Testis (tissue), 3 donors: ENCODE results near the gene HSD17B3. TPM values are rescaled to one million over a fixed set of nuclear protein-coding genes. Genes with fewer than 3 reads are reported as not detected.

Source experiments
- DNase-seq: peaks from one replicate; pipeline ENCODE4 v3.0.0-alpha.2; 2019
- H3K27ac ChIP-seq, 2 donors: fragments of 200-600 bp; sonication (generic); one replicate each; pipeline ENCODE4 v1.5.1; 2019
- H3K27me3 ChIP-seq: fragments of 200-600 bp; sonication (generic); one replicate; pipeline ENCODE4 v1.5.1; 2019
- H3K36me3 ChIP-seq: fragments of 200-600 bp; sonication (generic); one replicate; pipeline ENCODE4 v1.5.1; 2017; ENCODE audit warnings: low read depth; ENCODE audit errors: missing control alignments
- H3K4me1 ChIP-seq: fragments of 200-600 bp; sonication (generic); one replicate; pipeline ENCODE4 v1.5.1; 2019
- H3K4me3 ChIP-seq, 2 donors: fragments of 200-600 bp; sonication (generic); one replicate each; pipeline ENCODE4 v1.5.1; 2017 to 2019
- H3K9me3 ChIP-seq: fragments of 200-600 bp; sonication (generic); one replicate; pipeline ENCODE4 v1.5.1; 2017
- POLR2A ChIP-seq: fragments of 450-650 bp; IDR thresholded peaks from one replicate; pipeline ENCODE4 v1.6.1; 2017; ENCODE audit warnings: antibody characterized with exemption, mild to moderate bottlenecking, moderate library complexity
- WGBS, 2 donors: methylation state at CpG; one replicate each; pipeline ENCODE4 v1.1.5; 2018; 5-methylcytosine and 5-hydroxymethylcytosine counted together
- intact Hi-C: fragments of 100-400 bp; cut with DNase I; formaldehyde crosslinking; loops from one replicate; pipeline ENCODE4 v1.15.1; 2023; ENCODE audit warnings: low total_unique reads
- polyA plus RNA-seq: library from polyadenylated mRNA; stranded (reverse); fragments of 350-450 nt; fragmentation: Illumina TruSeq; extraction: RNeasy Lipid Tissue Mini Kit (QIAGEN cat#74804); gene quantifications from one replicate; pipeline ENCODE4 v1.2.3, GENCODE V29; 2014; ENCODE audit warnings: low read depth, low replicate concordance; ENCODE audit not compliant: insufficient read depth
- total RNA-seq, 2 donors: library from RNA; depleted of rRNA; stranded (reverse); fragments of >200 nt; gene quantifications; one replicate each; pipeline ENCODE4 v1.2.3, GENCODE V29; 2016
- TF ChIP-seq, protein P1 (sequence below), 3 experiments: fragments of 450-650 bp in 2 of 3; fragments of 200-600 bp in 1 of 3; sonication (generic) in 1 of 3; IDR thresholded peaks; one replicate each; pipeline ENCODE4 v1.5.1; 2016 to 2019; ENCODE audit warnings: antibody characterized with exemption in 3 of 3, mild to moderate bottlenecking in 2 of 3, moderate library complexity in 1 of 3

HSD17B3 gene
- total and polyA plus RNA-seq, 3 donors from 2014 or later, result 103 to 159 (median 104) TPM

DNA sequence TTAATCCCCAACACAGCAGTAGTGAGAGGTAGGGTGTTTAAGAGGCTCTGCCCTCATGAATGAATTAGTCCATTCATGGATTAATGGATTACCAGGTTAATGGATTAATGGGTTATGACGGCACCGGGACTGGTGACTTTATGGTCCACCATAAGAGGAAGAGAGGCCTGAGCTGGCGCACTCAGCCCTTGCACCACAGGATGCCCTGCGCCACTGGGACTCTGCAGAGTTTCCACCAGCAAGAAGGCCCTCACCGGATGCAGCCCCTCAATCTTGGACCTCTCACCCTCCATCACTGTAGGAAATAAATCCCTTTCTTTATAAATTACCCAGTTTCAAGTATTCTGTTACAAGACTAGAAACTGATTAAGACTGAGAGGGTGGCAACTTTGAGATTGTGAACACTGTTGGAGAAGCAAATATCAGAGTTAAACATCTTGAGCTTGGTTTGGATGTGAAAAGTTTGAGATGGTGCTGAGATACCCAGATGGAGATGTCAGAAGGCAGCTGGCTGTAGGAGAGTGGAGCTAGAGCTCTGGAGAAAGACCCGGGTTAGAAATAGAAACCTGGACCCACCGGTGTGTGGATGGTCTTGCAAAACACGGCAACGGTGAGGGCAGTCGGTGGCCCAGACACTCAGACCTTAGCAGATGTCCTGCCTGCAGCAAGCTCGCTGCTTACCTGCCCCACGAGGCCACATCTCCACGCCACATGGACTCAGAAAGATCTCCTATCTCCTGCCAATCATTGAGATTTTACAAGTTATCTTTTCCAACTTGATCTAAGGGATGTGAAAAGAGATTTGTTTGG is 98.8 kb downstream of the HSD17B3 start:
- 80 to 84% methylated on average over 13 of the region's 13 CpGs for WGBS, 2 donors
- no peaks in the 10 kb centered on the region for H3K4me1 ChIP-seq
- intact Hi-C loops, result no loop called here
- TF ChIP-seq POLR2A, result no peak
- TF ChIP-seq, protein P1, sequence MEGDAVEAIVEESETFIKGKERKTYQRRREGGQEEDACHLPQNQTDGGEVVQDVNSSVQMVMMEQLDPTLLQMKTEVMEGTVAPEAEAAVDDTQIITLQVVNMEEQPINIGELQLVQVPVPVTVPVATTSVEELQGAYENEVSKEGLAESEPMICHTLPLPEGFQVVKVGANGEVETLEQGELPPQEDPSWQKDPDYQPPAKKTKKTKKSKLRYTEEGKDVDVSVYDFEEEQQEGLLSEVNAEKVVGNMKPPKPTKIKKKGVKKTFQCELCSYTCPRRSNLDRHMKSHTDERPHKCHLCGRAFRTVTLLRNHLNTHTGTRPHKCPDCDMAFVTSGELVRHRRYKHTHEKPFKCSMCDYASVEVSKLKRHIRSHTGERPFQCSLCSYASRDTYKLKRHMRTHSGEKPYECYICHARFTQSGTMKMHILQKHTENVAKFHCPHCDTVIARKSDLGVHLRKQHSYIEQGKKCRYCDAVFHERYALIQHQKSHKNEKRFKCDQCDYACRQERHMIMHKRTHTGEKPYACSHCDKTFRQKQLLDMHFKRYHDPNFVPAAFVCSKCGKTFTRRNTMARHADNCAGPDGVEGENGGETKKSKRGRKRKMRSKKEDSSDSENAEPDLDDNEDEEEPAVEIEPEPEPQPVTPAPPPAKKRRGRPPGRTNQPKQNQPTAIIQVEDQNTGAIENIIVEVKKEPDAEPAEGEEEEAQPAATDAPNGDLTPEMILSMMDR (IDR thresholded peaks at IDR 0.05), result no peak
- H3K27me3 ChIP-seq, result no peaks in the 10 kb centered on the region
- no peak for DNase-seq
- H3K27ac ChIP-seq, result no peak overlapping the region
- no peak overlapping the region for H3K4me3 ChIP-seq
- no peaks in the 10 kb centered on the region for H3K9me3 ChIP-seq
- no peaks in the 10 kb centered on the region for H3K36me3 ChIP-seq

DNA sequence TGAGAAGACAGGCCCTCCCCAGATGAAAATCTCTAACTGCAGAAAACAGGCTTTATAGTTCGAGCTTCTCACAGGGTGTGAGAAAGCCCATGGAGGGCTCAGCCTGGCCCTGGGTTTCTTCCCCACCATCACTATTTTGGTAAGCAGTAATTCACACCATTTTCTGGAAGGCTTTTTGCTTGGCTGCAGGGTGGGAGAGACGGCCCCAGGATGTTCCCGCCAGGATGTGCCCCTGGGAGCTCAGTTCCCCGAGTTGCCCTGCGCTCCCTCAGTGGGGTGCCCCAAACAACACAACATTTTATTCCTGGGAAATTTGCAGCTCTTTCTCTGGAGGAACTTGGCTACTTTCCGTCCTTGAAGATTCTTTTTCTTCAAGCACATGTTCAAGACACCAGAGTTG is 100.8 kb downstream of the HSD17B3 start:
- H3K4me3 ChIP-seq, result no peak overlapping the region
- no peak overlapping the region for H3K27ac ChIP-seq
- no peaks in the 10 kb centered on the region for H3K9me3 ChIP-seq
- 86 to 96% methylated on average over 6 of the region's 6 CpGs for WGBS, 2 donors
- no peaks in the 10 kb centered on the region for H3K36me3 ChIP-seq
- H3K27me3 ChIP-seq, result no peaks in the 10 kb centered on the region
- DNase-seq, result no peak
- intact Hi-C loops, result no loop called here
- TF ChIP-seq POLR2A, result no peak
- TF ChIP-seq, protein P1 (IDR thresholded peaks at IDR 0.05), result no peak
- H3K4me1 ChIP-seq, result no peaks in the 10 kb centered on the region

DNA sequence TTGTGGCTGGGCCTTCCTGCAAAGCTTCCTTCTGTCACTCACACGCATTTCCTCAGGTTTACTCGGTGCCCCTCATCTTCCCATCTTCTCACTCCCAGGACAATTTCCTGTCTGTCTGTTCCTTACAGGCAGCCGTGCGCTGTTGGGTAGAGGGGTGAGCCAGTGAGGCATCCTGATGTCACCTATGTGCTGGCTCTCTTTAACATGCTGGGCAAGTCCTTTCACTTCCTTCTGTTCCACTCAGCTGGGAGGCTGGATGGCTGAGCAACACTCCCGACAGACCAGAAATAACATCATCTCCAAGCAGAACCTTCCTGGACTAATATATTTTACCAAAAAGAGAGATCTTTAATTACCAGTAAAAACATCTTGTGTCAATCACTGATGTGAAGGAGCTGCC is 103.0 kb downstream of the HSD17B3 start:
- Histone ChIP-seq H3K27ac (no peak overlapping the region), H3K27me3 (no peaks in the 10 kb centered on the region), H3K36me3 (no peaks in the 10 kb centered on the region), H3K4me3 (no peak overlapping the region), H3K4me1 (no peaks in the 10 kb centered on the region), H3K9me3 (no peaks in the 10 kb centered on the region)
- TF ChIP-seq, protein P1 (IDR thresholded peaks at IDR 0.05), result no peak
- TF ChIP-seq POLR2A, result no peak
- DNase-seq, result no peak
- intact Hi-C loops, result no loop called here
- WGBS, 2 donors, result 81 to 84% methylated on average over 5 of the region's 5 CpGs

DNA sequence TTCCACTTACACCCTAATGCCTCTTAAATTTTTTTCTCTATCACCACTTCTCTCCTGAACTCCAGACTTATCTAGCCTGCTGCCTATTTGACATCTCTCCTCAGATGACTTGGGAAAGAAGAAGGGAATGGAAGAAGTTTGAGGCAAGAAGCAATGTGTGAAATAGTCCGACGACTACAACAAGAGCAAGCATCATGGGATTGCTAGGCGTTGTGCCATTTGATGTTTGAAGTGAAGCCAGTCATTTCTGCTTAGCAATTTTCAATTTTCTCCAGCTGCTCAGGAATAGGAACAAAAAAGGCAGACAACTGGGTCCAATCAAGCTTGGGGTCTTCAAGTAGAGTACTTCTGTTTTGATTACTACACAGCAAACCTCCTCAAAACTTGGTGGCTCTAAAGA is 106.4 kb downstream of the HSD17B3 start:
- WGBS, 2 donors, result 84 to 95% methylated on average over 3 of the region's 3 CpGs

More for the DNA sequence above, 106.4 kb downstream of the HSD17B3 start:
- intact Hi-C loops, result no loop called here
- TF ChIP-seq, protein P1 (IDR thresholded peaks at IDR 0.05), result no peak
- no peak for TF ChIP-seq POLR2A
- Histone ChIP-seq H3K4me1 (no peaks in the 10 kb centered on the region), H3K27me3 (no peaks in the 10 kb centered on the region), H3K4me3 (no peak overlapping the region), H3K36me3 (no peaks in the 10 kb centered on the region), H3K9me3 (no peaks in the 10 kb centered on the region), H3K27ac (no peak overlapping the region)
- no peak for DNase-seq
